ENCODE data around the gene SMIM28. TPM values are rescaled to one million over a fixed set of nuclear protein-coding genes. Genes with fewer than 3 reads are reported as not detected.
A peak's percentile ranks its signal among the peaks of the same experiment; 100 is the strongest.

The SMIM28 gene
- total RNA-seq, 1 experiment from 2014 or later = not detected

DNA sequence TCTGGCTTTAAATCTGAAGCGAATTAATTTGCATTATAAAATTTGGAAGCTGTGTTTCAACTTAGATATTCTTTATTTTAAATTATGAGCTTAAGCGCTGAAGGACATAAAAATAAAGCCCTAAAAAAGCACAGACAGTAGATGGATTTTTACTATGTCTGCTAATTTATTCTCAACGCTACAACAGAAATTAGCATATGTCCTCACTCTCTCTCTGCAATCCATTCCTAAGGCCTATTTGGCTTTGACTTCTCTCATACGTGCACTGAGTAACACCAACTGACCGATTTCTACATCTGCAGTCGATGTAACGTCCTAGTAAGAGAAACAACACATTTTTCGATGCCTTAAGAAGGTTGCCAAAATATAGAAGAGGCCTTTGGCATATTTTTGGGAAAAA lies 50.0 kb downstream of the SMIM28 start:
- intact Hi-C loops (cut with micrococcal nuclease) = loop anchor here (2.0 kb wide), 1 partner anchor 311 kb away; no protein-coding TSS in a partner anchor
- Mint-ChIP-seq H3K4me3 (ENCODE audit: unreplicated experiment) (no peak overlapping the region), H3K4me1 (ENCODE audit: insufficient read depth, unreplicated experiment) (peaks cover 6% of the 10 kb centered on the region), H3K36me3 (ENCODE audit: insufficient read depth, unreplicated experiment) (peaks cover 26% of the 10 kb centered on the region), H3K9me3 (ENCODE audit: unreplicated experiment) (no peaks in the 10 kb centered on the region), H3K27me3 (ENCODE audit: insufficient read depth, unreplicated experiment) (no peaks in the 10 kb centered on the region), H3K27ac (ENCODE audit: low read depth, unreplicated experiment) (no peak overlapping the region)
- ChIA-PET POLR2A (interaction anchor here (0.8 to 3.9 kb wide), 5 partner anchors 23 to 81 kb away, joined by 3 to 24 read pairs (median 4); partner anchors contain the start of gene HEBP2), CTCF (interaction anchor here (0.7 to 10.5 kb wide), 15 partner anchors 14 to 344 kb away, joined by 3 to 213 read pairs (median 4); no protein-coding TSS in a partner anchor)
- BruUV-seq (replicated peaks) = no TSS peak
- TF ChIP-seq, protein P1, sequence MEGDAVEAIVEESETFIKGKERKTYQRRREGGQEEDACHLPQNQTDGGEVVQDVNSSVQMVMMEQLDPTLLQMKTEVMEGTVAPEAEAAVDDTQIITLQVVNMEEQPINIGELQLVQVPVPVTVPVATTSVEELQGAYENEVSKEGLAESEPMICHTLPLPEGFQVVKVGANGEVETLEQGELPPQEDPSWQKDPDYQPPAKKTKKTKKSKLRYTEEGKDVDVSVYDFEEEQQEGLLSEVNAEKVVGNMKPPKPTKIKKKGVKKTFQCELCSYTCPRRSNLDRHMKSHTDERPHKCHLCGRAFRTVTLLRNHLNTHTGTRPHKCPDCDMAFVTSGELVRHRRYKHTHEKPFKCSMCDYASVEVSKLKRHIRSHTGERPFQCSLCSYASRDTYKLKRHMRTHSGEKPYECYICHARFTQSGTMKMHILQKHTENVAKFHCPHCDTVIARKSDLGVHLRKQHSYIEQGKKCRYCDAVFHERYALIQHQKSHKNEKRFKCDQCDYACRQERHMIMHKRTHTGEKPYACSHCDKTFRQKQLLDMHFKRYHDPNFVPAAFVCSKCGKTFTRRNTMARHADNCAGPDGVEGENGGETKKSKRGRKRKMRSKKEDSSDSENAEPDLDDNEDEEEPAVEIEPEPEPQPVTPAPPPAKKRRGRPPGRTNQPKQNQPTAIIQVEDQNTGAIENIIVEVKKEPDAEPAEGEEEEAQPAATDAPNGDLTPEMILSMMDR (IDR thresholded peaks at IDR 0.05; ENCODE audit: unreplicated experiment) = no peak
- no peak for DNase-seq (ENCODE audit: unreplicated experiment)

- H3K4me1 Mint-ChIP-seq (ENCODE audit: insufficient read depth, unreplicated experiment) = no peaks in the 10 kb centered on the region
- H3K36me3 Mint-ChIP-seq (ENCODE audit: insufficient read depth, unreplicated experiment) = peaks cover 14% of the 10 kb centered on the region
- H3K4me3 Mint-ChIP-seq (ENCODE audit: unreplicated experiment) = no peak overlapping the region
- peak; percentile 61 for DNase-seq (ENCODE audit: unreplicated experiment)
- H3K27ac Mint-ChIP-seq (ENCODE audit: low read depth, unreplicated experiment) = no peak overlapping the region
- BruUV-seq (replicated peaks) = no TSS peak
- POLR2A ChIA-PET = interaction anchor here (0.6 to 3.9 kb wide), 7 partner anchors 10 to 932 kb away, joined by 3 to 24 read pairs (median 3); partner anchors contain the start of gene HEBP2
- H3K27me3 Mint-ChIP-seq (ENCODE audit: insufficient read depth, unreplicated experiment) = no peaks in the 10 kb centered on the region
- CTCF ChIA-PET = interaction anchor here (0.6 to 10.5 kb wide), 38 partner anchors 9 to 374 kb away, joined by 3 to 213 read pairs (median 4); partner anchors contain the start of gene NHSL1
- TF ChIP-seq, protein P1 (IDR thresholded peaks at IDR 0.05; ENCODE audit: unreplicated experiment) = peak; percentile 55
- intact Hi-C loops (cut with micrococcal nuclease) = loop anchor here (1.0 to 2.0 kb wide), 5 partner anchors 80 to 336 kb away; no protein-coding TSS in a partner anchor
- H3K9me3 Mint-ChIP-seq (ENCODE audit: unreplicated experiment) = no peaks in the 10 kb centered on the region
Measured at GRCh38 chr6:138428944-138429598, 51.4 kb downstream of the SMIM28 start.

GRCh38 chr6:138429761-138430160 lies 52.1 kb downstream of the SMIM28 start:
- H3K27me3 Mint-ChIP-seq (ENCODE audit: insufficient read depth, unreplicated experiment) = no peaks in the 10 kb centered on the region
- intact Hi-C loops (cut with micrococcal nuclease) = loop anchor here (1.0 to 2.0 kb wide), 5 partner anchors 80 to 336 kb away; no protein-coding TSS in a partner anchor
- no TSS peak for BruUV-seq (replicated peaks)
- no peak for DNase-seq (ENCODE audit: unreplicated experiment)
- POLR2A ChIA-PET = interaction anchor here (0.6 to 3.9 kb wide), 6 partner anchors 10 to 931 kb away, joined by 3 to 24 read pairs (median 3); no protein-coding TSS in a partner anchor
- CTCF ChIA-PET = interaction anchor here (0.6 to 10.5 kb wide), 27 partner anchors 9 to 336 kb away, joined by 3 to 213 read pairs (median 5); partner anchors contain the start of gene NHSL1
- no peak overlapping the region for H3K27ac Mint-ChIP-seq (ENCODE audit: low read depth, unreplicated experiment)
- no peaks in the 10 kb centered on the region for H3K9me3 Mint-ChIP-seq (ENCODE audit: unreplicated experiment)
- H3K36me3 Mint-ChIP-seq (ENCODE audit: insufficient read depth, unreplicated experiment) = peaks cover 7% of the 10 kb centered on the region
- H3K4me3 Mint-ChIP-seq (ENCODE audit: unreplicated experiment) = no peak overlapping the region
- H3K4me1 Mint-ChIP-seq (ENCODE audit: insufficient read depth, unreplicated experiment) = no peaks in the 10 kb centered on the region
- TF ChIP-seq, protein P1 (IDR thresholded peaks at IDR 0.05; ENCODE audit: unreplicated experiment) = no peak
